ENCODE measurements around the gene STXBP2.

Gene STXBP2

GRCh38 chr19:7681340-7682174 is 44.6 kb downstream of the STXBP2 start:
- DNase-seq: peak; percentile 88

DNA sequence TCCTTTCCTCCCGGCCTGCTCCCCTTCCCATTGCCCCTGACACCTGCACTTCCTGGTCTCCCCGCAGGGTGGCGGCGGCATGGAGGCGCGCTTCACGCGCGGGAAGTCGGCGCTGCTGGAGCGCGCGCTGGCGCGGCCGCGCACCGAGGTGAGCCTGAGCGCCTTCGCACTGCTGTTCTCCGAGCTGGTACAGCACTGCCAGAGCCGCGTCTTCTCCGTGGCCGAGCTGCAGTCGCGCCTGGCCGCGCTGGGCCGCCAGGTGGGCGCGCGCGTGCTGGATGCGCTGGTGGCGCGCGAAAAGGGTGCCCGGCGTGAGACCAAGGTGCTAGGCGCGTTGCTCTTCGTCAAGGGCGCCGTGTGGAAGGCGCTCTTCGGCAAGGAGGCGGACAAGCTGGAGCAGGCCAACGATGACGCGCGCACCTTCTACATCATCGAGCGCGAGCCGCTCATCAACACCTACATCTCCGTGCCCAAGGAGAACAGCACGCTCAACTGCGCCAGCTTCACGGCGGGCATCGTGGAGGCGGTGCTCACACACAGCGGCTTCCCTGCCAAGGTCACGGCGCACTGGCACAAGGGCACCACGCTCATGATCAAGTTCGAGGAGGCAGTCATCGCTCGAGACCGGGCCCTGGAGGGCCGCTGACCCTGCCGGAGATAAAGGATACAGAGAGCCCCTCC is 45.4 kb downstream of the STXBP2 start:
- no peak for DNase-seq

DNA sequence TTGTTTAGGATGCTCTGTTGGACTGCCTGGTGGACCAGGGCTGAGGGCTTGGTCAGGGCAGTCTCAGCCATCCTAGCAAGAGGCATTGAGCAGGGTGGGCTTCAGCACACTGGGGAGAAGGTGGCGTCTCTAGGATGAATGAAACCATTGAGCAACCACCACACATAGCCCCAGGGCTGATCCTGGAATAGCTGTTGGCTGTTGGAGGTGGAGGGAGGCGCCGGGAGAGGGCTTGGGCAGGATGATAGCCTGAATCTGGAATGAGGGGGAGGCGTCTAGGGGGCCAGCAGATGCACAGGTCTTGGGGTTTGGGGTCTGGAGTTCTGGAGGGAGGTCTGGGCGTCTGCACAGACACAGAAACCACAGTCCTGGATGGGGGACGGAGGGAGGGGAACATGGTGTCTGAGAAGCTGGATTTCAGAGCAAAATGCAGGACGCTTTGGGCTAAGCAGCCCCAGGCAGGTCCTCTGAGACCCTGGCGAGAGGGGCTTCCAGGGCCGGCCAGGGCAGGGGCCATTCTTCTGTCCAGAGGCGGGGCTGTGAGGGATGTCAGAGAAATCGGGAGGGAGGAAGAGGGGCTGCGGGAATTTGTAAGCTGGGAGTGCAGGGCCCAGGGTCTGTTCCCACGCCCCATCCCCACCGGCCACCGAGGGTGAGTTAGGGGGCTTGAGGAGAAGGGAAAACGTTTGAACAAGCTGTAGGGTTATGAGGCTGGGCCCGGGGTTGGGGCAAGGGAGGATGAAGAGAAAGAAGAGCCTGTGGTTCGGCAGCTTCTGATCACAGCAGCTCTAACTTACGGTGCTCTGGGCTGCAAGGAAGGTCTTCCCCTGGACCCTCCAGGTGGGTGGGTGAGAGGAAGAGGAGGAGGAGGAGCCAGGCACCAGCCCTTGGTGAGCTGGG is 48.9 kb downstream of the STXBP2 start:
- DNase-seq: no peak

- no peak for DNase-seq
Measured at GRCh38 chr19:7687177-7687576, 50.3 kb downstream of the STXBP2 start.

DNA sequence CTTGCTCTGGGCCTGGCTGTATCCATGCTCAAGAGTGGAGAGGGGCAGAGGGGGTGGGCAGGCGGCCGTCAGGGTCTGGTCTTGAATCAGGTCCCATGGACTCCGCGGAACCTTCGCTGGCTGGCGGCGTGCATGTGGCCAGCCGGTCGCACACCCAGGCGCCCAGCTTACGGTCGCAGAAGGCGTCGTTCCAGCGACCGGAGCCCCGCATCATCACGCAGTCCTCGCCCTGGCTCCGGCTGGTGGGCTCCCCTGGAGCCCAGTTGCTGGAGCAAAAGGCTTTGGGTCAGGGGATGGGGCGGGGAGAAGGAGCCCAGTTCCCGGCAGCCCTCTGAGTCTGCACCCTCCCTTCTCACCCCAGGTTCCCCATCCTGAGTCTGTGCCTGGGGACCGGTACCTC is 52.3 kb downstream of the STXBP2 start:
- no peak for DNase-seq

DNA sequence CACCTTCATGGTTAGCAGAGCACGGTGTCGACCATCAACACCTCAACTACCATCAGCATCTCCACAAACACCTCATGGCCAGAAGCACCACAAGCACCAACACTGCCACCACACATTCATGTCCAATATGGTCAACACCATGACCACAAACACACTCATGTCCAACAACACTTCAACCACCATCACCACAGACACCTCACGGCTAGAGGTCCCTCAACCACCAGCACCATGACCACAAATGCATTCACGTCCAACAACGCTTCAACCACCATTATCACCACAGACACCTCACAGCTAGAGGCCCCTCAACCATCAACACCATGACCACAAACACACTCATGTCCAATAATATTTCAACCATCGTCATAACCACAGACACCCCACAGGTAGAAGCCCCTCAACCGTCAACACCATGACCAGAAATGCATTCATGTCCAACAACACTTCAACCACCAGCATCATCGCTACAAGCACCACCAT is 53.9 kb downstream of the STXBP2 start:
- peak; percentile 45 for DNase-seq

GRCh38 chr19:7691497-7691896 is 54.6 kb downstream of the STXBP2 start:
- peak; percentile 44 for DNase-seq

GRCh38 chr19:7692417-7693088 is 55.6 kb downstream of the STXBP2 start:
- peak; percentile 41 for DNase-seq

DNA sequence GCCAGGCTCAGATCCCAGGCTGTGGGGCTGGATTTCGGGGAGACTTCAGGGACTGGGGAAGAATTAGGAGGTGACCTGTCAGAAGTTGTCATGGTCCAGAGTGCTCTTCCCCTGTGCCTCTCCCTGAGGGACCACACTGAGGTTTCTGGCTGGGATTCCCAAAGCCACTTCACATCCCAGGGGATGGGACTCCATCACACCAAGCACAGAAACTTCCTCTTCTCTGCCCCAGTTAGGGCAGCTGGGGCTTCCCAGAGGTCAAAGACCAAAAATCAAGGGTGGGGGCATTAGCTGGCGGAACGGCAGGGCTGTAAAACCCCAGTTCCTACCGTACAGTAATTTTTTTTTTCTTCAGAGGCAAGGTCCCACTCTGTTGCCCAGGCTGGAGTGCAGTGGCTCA is 57.6 kb downstream of the STXBP2 start:
- DNase-seq: no peak
